BLaER1 (cell line): ENCODE measurements around the gene DHRSX.
"Not testable (repeated sequence)": the region's sequence is repeated elsewhere in the genome, so short reads cannot be mapped to it uniquely, and the experiment has no call there.

ENCODE experiments used
- H3K27ac ChIP-seq: shearing (Covaris generic); formaldehyde crosslinking; 2 replicates; pipeline ENCODE4 v1.8.1; 2022
- H3K27me3 ChIP-seq: shearing (Covaris generic); formaldehyde crosslinking; 2 replicates; pipeline ENCODE4 v1.8.1; 2022
- H3K36me3 ChIP-seq: shearing (Covaris generic); formaldehyde crosslinking; 2 replicates; pipeline ENCODE4 v1.8.1; 2022
- H3K4me1 ChIP-seq: shearing (Covaris generic); formaldehyde crosslinking; 2 replicates; pipeline ENCODE4 v1.8.1; 2022
- H3K4me2 ChIP-seq: shearing (Covaris generic); formaldehyde crosslinking; 2 replicates; pipeline ENCODE4 v1.8.1; 2022
- H3K4me3 ChIP-seq: shearing (Covaris generic); formaldehyde crosslinking; 2 replicates; pipeline ENCODE4 v1.8.1; 2022
- H3K9ac ChIP-seq: shearing (Covaris generic); formaldehyde crosslinking; 2 replicates; pipeline ENCODE4 v1.8.1; 2022
- H3K9me3 ChIP-seq: shearing (Covaris generic); formaldehyde crosslinking; 2 replicates; pipeline ENCODE4 v1.8.1; 2022
- H4K20me1 ChIP-seq: shearing (Covaris generic); formaldehyde crosslinking; 2 replicates; pipeline ENCODE4 v1.8.1; 2022
- Cebpa-rat ChIP-seq: shearing (Covaris generic); IDR thresholded peaks from 2 replicates; pipeline ENCODE4 v1.8.1; 2022

DHRSX gene

GRCh38 chrX:2284133-2284532 is 216.6 kb downstream of the DHRSX start:
- no peak overlapping the region for H3K4me2 ChIP-seq
- H3K27me3 ChIP-seq: no peaks in the 10 kb centered on the region
- H3K4me3 ChIP-seq: no peak overlapping the region
- H3K27ac ChIP-seq: no peak overlapping the region
- H4K20me1 ChIP-seq: peaks cover 7% of the 10 kb centered on the region; the same call in 1 of the 2 replicates
- H3K9me3 ChIP-seq: peaks cover 17% of the 10 kb centered on the region
- H3K4me1 ChIP-seq: no peaks in the 10 kb centered on the region
- TF ChIP-seq Cebpa-rat: no peak
- H3K9ac ChIP-seq: no peak overlapping the region
- peaks cover 43% of the 10 kb centered on the region for H3K36me3 ChIP-seq

GRCh38 chrX:2283111-2283859 is 217.5 kb downstream of the DHRSX start:
- peaks cover 7% of the 10 kb centered on the region; the same call in 1 of the 2 replicates for H4K20me1 ChIP-seq
- no peak overlapping the region for H3K27ac ChIP-seq
- no peak overlapping the region for H3K4me2 ChIP-seq
- no peak overlapping the region for H3K4me3 ChIP-seq
- H3K36me3 ChIP-seq: peaks cover 35% of the 10 kb centered on the region
- peaks cover 17% of the 10 kb centered on the region for H3K9me3 ChIP-seq
- no peak overlapping the region for H3K9ac ChIP-seq
- no peaks in the 10 kb centered on the region for H3K4me1 ChIP-seq
- TF ChIP-seq Cebpa-rat: no peak
- no peaks in the 10 kb centered on the region for H3K27me3 ChIP-seq

- H3K27ac ChIP-seq: no peak overlapping the region
- H3K36me3 ChIP-seq: peaks cover 28% of the 10 kb centered on the region
- no peak overlapping the region for H3K4me2 ChIP-seq
- peaks cover 7% of the 10 kb centered on the region; the same call in 1 of the 2 replicates for H4K20me1 ChIP-seq
- H3K4me1 ChIP-seq: no peaks in the 10 kb centered on the region
- no peak overlapping the region for H3K4me3 ChIP-seq
- H3K9ac ChIP-seq: no peak overlapping the region
- H3K27me3 ChIP-seq: no peaks in the 10 kb centered on the region
- no peak for TF ChIP-seq Cebpa-rat
- H3K9me3 ChIP-seq: peaks cover 17% of the 10 kb centered on the region
Measured at GRCh38 chrX:2282490-2283090, 218.2 kb downstream of the DHRSX start.

GRCh38 chrX:2272337-2272736 is 228.4 kb downstream of the DHRSX start:
- Histone ChIP-seq H3K27ac (no peak overlapping the region), H3K4me2 (no peak overlapping the region), H3K9ac (no peak overlapping the region), H3K36me3 (peaks cover 46% of the 10 kb centered on the region), H3K9me3 (peaks cover 9% of the 10 kb centered on the region), H3K27me3 (no peaks in the 10 kb centered on the region), H4K20me1 (peaks cover 32% of the 10 kb centered on the region; the same call in 1 of the 2 replicates), H3K4me1 (no peaks in the 10 kb centered on the region), H3K4me3 (no peak overlapping the region)
- TF ChIP-seq Cebpa-rat: no peak

DNA sequence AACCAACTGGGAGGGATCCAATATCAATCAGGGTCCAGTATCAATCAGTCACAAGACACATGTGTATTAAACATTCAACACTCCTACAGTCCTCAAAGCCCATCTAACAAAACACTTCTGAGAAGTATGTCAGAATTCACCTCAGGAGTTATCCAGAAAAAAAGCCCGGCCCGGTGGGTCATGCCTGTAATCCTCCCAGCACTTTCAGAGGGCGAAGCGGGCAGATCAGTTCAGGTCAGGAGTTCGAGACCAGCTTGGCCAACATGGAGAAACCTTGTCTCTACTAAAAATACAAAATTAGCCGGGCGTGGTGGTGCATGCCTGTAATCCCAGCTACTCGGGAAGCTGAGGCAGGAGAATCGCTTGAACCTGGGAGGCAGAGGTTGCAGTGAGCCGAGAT is 229.2 kb downstream of the DHRSX start:
- H3K27ac ChIP-seq, H3K4me3 ChIP-seq: not testable (repeated sequence)
- peaks cover 52% of the 10 kb centered on the region for H3K36me3 ChIP-seq

GRCh38 chrX:2270783-2271182 is 230.0 kb downstream of the DHRSX start:
- H3K27me3 ChIP-seq, H3K4me2 ChIP-seq, H3K4me3 ChIP-seq, H3K27ac ChIP-seq, H3K4me1 ChIP-seq, H3K9me3 ChIP-seq, H3K9ac ChIP-seq: not testable (repeated sequence)
- peaks cover 61% of the 10 kb centered on the region for H3K36me3 ChIP-seq
- peaks cover 32% of the 10 kb centered on the region; the same call in 1 of the 2 replicates for H4K20me1 ChIP-seq

More for the DNA sequence above, 229.2 kb downstream of the DHRSX start:
- H3K4me2 ChIP-seq, H3K4me1 ChIP-seq, H3K27me3 ChIP-seq, H3K9ac ChIP-seq, H3K9me3 ChIP-seq: not testable (repeated sequence)
- H4K20me1 ChIP-seq: peaks cover 32% of the 10 kb centered on the region; the same call in 1 of the 2 replicates

GRCh38 chrX:2267890-2268289 is 232.9 kb downstream of the DHRSX start:
- H3K9me3 ChIP-seq: peaks cover 9% of the 10 kb centered on the region
- peaks cover 58% of the 10 kb centered on the region for H3K36me3 ChIP-seq
- H3K27me3 ChIP-seq: no peaks in the 10 kb centered on the region
- TF ChIP-seq Cebpa-rat: no peak
- H3K27ac ChIP-seq: no peak overlapping the region
- peaks cover 11% of the 10 kb centered on the region for H3K4me1 ChIP-seq
- H4K20me1 ChIP-seq: peaks cover 50% of the 10 kb centered on the region
- H3K4me3 ChIP-seq: no peak overlapping the region
- H3K4me2 ChIP-seq: no peak overlapping the region
- H3K9ac ChIP-seq: no peak overlapping the region

DNA sequence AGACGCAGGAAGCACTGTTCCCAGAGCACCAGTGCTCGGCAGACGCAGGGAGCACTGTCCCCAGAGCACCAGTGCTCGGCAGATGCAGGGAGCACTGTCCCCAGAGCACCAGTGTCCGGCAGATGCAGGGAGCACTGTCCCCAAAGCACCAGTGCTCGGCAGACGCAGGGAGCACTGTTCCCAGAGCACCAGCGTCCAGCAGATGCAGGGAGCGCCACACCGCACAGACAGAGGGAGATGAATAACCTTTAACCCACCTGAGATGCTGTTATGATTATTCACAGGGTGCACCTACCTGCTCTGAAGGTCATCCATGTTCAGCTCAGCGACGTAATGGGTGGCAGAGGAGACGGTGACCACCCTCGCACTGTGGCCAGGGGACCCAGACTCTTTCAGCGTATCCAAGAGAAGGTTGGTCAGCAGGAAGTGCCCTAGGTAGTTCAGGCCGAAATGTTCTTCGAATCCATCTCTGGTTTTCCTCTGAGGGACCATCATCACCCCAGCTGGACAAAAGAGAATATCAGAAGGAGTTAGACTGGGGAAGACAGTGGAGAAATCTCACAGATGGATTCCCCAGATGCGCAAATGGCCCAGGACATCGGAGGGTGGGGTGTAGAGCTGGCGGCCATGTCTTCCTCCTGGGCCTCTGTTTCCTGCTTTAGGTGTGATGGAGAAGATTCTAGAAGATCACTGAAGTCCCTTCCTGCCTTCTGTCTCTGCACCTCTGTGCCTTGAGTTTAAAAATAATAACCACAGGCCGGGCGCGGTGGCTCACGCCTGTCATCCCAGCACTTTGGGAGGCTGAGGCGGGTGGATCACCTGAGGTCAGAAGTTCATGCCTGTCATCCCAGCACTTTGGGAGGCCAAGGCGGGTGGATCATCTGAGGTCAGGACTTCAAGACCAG is 234.1 kb downstream of the DHRSX start:
- peaks cover 55% of the 10 kb centered on the region for H4K20me1 ChIP-seq
- no peak for TF ChIP-seq Cebpa-rat
- peaks cover 61% of the 10 kb centered on the region for H3K36me3 ChIP-seq

DNA sequence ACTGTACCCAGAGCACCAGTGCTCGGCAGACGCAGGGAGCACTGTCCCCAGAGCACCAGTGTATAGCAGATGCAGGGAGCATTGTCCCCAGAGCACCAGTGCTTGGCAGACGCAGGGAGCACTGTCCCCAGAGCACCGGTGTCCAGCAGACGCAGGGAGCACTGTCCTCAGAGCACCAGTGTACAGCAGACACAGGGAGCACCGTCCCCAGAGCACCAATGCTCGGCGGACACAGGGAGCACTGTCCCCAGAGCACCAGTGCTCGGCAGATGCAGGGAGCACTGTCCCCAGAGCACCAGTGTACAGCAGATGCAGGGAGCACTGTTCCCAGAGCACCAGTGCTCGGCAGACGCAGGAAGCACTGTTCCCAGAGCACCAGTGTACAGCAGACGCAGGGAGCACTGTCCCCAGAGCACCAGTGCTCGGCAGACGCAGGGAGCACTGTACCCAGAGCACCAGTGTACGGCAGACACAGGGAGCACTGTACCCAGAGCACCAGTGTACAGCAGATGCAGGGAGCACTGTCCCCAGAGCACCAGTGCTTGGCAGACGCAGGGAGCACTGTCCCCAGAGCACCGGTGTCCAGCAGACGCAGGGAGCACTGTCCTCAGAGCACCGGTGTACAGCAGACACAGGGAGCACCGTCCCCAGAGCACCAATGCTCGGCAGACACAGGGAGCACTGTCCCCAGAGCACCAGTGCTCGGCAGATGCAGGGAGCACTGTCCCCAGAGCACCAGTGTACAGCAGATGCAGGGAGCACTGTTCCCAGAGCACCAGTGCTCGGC is 234.9 kb downstream of the DHRSX start:
- peaks cover 62% of the 10 kb centered on the region for H3K36me3 ChIP-seq
- not testable (repeated sequence) for H3K4me3 ChIP-seq, H3K4me2 ChIP-seq, H3K27ac ChIP-seq, H3K27me3 ChIP-seq, H3K9ac ChIP-seq, H3K9me3 ChIP-seq
- peaks cover 25% of the 10 kb centered on the region for H3K4me1 ChIP-seq
- H4K20me1 ChIP-seq: peaks cover 62% of the 10 kb centered on the region

More for the DNA sequence above, 234.1 kb downstream of the DHRSX start:
- H3K27me3 ChIP-seq: no peaks in the 10 kb centered on the region
- no peak overlapping the region for H3K9ac ChIP-seq
- H3K9me3 ChIP-seq: peaks cover 9% of the 10 kb centered on the region
- H3K4me3 ChIP-seq: no peak overlapping the region
- H3K4me2 ChIP-seq: no peak overlapping the region
- no peak overlapping the region for H3K27ac ChIP-seq
- H3K4me1 ChIP-seq: peaks cover 22% of the 10 kb centered on the region
